Fibroblast of villous mesenchyme (primary cell): ENCODE data around the gene LARP1B. TPM values are rescaled to one million over a fixed set of nuclear protein-coding genes. Genes with fewer than 3 reads are reported as not detected.
"Not testable (repeated sequence)": the region's sequence is repeated elsewhere in the genome, so short reads cannot be mapped to it uniquely, and the experiment has no call there.

Source experiments
- DNase-seq: peaks from one replicate; pipeline ENCODE4 v3.0.0-alpha.2; 2010; ENCODE audit warnings: low read depth
- H3K4me3 ChIP-seq: 2 replicates; pipeline ENCODE4 v1.5.1; 2011; ENCODE audit warnings: low read depth, mild to moderate bottlenecking, low read length
- CTCF ChIP-seq: IDR thresholded peaks from 2 replicates; pipeline ENCODE4 v1.5.1; 2012; ENCODE audit warnings: low read depth, mild to moderate bottlenecking, low read length; ENCODE audit not compliant: insufficient read depth
- total RNA-seq: library from RNA; depleted of rRNA; stranded (reverse); fragments of >200 nt; gene quantifications from 2 replicates; pipeline ENCODE4 v1.2.3, GENCODE V29; 2012

The LARP1B gene
- total RNA-seq, 1 donor = 25.5 TPM

GRCh38 chr4:128155231-128155855, 94.2 kb downstream of the LARP1B start:
- no peak overlapping the region for H3K4me3 ChIP-seq
- DNase-seq = no peak
- no peak for TF ChIP-seq CTCF

- DNase-seq = no peak
- H3K4me3 ChIP-seq = no peak overlapping the region
- no peak for TF ChIP-seq CTCF
These were observed 94.9 kb downstream of the LARP1B start for GRCh38 chr4:128155874-128156456.

GRCh38 chr4:128156472-128156871, 95.4 kb downstream of the LARP1B start:
- DNase-seq, H3K4me3 ChIP-seq: not testable (repeated sequence)

- H3K4me3 ChIP-seq = no peak overlapping the region
- TF ChIP-seq CTCF = no peak
- DNase-seq = no peak
These were observed 97.8 kb downstream of the LARP1B start for GRCh38 chr4:128158894-128159293.

GRCh38 chr4:128159967-128160366, 98.9 kb downstream of the LARP1B start:
- TF ChIP-seq CTCF = peak; percentile 5
- DNase-seq = peak; percentile 93
- no peak overlapping the region for H3K4me3 ChIP-seq

GRCh38 chr4:128161138-128161537, 100.0 kb downstream of the LARP1B start:
- no peak for TF ChIP-seq CTCF
- no peak overlapping the region for H3K4me3 ChIP-seq
- DNase-seq = no peak

GRCh38 chr4:128162434-128162833, 101.3 kb downstream of the LARP1B start:
- no peak for TF ChIP-seq CTCF
- H3K4me3 ChIP-seq = no peak overlapping the region
- peak; percentile 14 for DNase-seq
